ENCODE data around the gene EED.

- TF ChIP-seq CTCF (optimal IDR thresholded peaks at IDR 0.05 in 1 of 3, IDR thresholded peaks at IDR 0.05 in 1 of 3, conservative IDR thresholded peaks at IDR 0.05 in 1 of 3; ENCODE audit: extremely low read depth in 1 of 3, insufficient read depth in 2 of 3, low read length in 3 of 3) = no peak
- TF ChIP-seq EZH2 (IDR thresholded peaks at IDR 0.05; ENCODE audit: low read length) = no peak
These were observed 49.5 kb downstream of the EED start for GRCh38 chr11:86294026-86294425.
